Measurements from ENCODE around the gene ABHD12. TPM values are rescaled to one million over a fixed set of nuclear protein-coding genes. Genes with fewer than 3 reads are reported as not detected.
"Not testable (repeated sequence)": the region's sequence is repeated elsewhere in the genome, so short reads cannot be mapped to it uniquely, and the experiment has no call there.

The ABHD12 gene
- total RNA-seq, 2 donors from 2014 or later, result 20.7 to 40.6 TPM

- no peak for DNase-seq (ENCODE audit: low spot score)
- Histone ChIP-seq H3K27ac (no peak overlapping the region), H3K9me3 (peaks cover 6 to 31% of the 10 kb centered on the region in 2 donors), H3K27me3 (no peaks in the 10 kb centered on the region), H3K36me3 (no peaks in the 10 kb centered on the region), H3K4me1 (peaks cover 0 to 5% of the 10 kb centered on the region in 2 donors), H3K4me3 (no peak overlapping the region)
- no peak for TF ChIP-seq CTCF (IDR thresholded peaks at IDR 0.05)
Observed at GRCh38 chr20:25402583-25402982, 11.9 kb upstream of the ABHD12 start.

- not testable (repeated sequence) for H3K4me3 ChIP-seq; H3K4me1 ChIP-seq; H3K27me3 ChIP-seq; H3K36me3 ChIP-seq; H3K27ac ChIP-seq; DNase-seq (ENCODE audit: low spot score)
- H3K9me3 ChIP-seq, result peaks cover 6 to 31% of the 10 kb centered on the region in 2 donors
Observed at GRCh38 chr20:25400291-25400732, 9.7 kb upstream of the ABHD12 start.

GRCh38 chr20:25399037-25399430 is 8.4 kb upstream of the ABHD12 start:
- Histone ChIP-seq H3K4me3 (no peak overlapping the region), H3K27ac (no peak overlapping the region), H3K36me3 (no peaks in the 10 kb centered on the region), H3K9me3 (peaks cover 6 to 24% of the 10 kb centered on the region in 2 donors), H3K4me1 (no peaks in the 10 kb centered on the region), H3K27me3 (no peaks in the 10 kb centered on the region)
- peak; percentile 43 to 70 for TF ChIP-seq CTCF (IDR thresholded peaks at IDR 0.05)
- no peak for DNase-seq (ENCODE audit: low spot score)

- no peaks in the 10 kb centered on the region for H3K36me3 ChIP-seq
- no peak overlapping the region for H3K27ac ChIP-seq
- no peak for DNase-seq (ENCODE audit: low spot score)
- H3K27me3 ChIP-seq, result no peaks in the 10 kb centered on the region
- no peaks in the 10 kb centered on the region for H3K4me1 ChIP-seq
- TF ChIP-seq CTCF (IDR thresholded peaks at IDR 0.05), result no peak
- H3K9me3 ChIP-seq, result peaks cover 3 to 21% of the 10 kb centered on the region in 2 donors
- no peak overlapping the region for H3K4me3 ChIP-seq
Observed at GRCh38 chr20:25398376-25399036, 7.9 kb upstream of the ABHD12 start.

GRCh38 chr20:25397821-25398220 is 7.2 kb upstream of the ABHD12 start:
- H3K9me3 ChIP-seq, result peaks cover 0 to 14% of the 10 kb centered on the region in 2 donors
- DNase-seq (ENCODE audit: low spot score), result no peak
- H3K27me3 ChIP-seq, result no peaks in the 10 kb centered on the region
- H3K27ac ChIP-seq, result no peak overlapping the region
- no peak for TF ChIP-seq CTCF (IDR thresholded peaks at IDR 0.05)
- H3K4me3 ChIP-seq, result no peak overlapping the region
- no peaks in the 10 kb centered on the region for H3K36me3 ChIP-seq
- H3K4me1 ChIP-seq, result no peaks in the 10 kb centered on the region

- H3K9me3 ChIP-seq, result peaks cover 0 to 7% of the 10 kb centered on the region in 2 donors
- no peaks in the 10 kb centered on the region for H3K36me3 ChIP-seq
- H3K27ac ChIP-seq, result no peak overlapping the region
- DNase-seq (ENCODE audit: low spot score), result no peak
- no peaks in the 10 kb centered on the region for H3K4me1 ChIP-seq
- TF ChIP-seq CTCF (IDR thresholded peaks at IDR 0.05), result no peak
- no peak overlapping the region for H3K4me3 ChIP-seq
- H3K27me3 ChIP-seq, result no peaks in the 10 kb centered on the region
Observed at GRCh38 chr20:25397096-25397495, 6.5 kb upstream of the ABHD12 start.
